ENCODE measurements around the gene RARG.
"Not testable (repeated sequence)": the region's sequence is repeated elsewhere in the genome, so short reads cannot be mapped to it uniquely, and the experiment has no call there.

Gene RARG

DNA sequence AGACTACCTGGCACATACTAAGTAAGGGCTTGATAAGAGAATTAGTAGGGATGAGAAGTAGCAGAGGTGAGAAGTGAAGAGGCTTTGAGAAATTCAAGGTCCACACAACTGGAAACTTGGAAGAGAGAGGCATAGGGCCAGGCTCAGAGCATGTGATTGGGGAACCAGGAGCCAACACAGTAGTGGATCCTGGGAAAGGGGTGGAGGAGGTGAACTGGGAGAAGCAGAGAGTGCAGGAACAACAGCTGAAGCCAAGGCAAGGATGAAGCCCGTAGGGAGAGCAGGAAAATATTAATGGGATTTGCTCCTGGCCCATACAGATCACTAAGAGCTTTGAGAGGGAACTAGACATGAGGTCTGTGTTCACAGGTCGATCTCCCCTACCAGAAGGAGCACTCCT is 23.6 kb downstream of the RARG start:
- no peak for DNase-seq (ENCODE audit: low spot score)

DNA sequence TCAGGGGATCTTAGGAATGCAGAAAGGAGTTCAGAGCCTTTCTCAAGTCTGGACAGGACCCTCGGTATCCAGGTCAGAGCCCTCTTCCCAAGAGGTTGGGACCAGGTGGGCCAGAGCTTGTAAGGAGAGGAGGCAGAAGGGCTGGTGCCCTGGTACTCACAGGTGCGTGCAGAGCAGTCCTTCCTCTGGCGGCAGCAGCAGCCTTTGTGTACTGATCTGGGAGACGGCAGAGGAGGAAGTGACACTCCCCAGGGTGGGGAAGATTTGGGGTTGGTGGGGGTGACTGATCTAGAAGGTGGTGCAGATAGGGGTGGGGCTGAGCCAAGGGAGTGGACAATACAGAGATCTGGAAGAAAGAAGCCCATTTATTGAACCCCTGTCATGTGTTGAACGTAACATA is 25.0 kb downstream of the RARG start, which contains the start of gene ITGB7:
ITGB7 (minus strand) TSS at position 210 of the 400 bp plus-strand sequence. CDS start 6,808 bp downstream, outside the sequence.
- DNase-seq (ENCODE audit: low spot score): no peak

DNA sequence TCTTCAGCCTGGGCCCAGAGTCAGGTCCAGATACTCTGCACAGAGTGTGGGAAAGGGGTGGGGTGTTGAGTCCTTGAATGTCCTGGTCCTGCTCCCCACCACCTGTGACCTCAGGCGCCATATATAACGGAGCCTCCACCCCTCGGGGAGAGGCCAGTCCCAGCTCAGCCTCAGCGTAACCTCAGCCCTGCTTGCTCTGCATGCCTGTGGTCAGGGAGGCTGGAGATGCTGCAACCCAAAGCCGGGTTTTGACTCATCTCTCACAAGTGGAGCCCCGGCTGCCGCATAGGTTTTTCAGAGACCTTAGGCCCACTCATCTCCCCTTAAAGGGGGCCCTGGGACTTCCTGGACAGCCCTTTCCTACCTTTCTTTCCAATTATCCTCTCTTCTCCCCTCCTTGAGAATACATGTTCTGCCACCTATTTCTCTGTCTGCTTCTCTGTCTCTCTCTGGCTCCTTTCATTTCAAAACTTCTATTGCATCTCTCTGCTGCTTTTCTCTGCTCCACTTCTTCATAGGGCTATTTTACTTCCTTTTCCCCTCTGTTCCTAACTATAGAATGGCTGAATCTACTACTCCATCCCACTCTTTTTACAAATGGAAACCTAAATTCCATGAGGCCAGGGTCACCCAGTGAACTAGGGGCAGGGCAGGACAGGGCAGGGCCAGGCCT is 26.1 kb downstream of the RARG start:
- no peak for DNase-seq (ENCODE audit: low spot score)

DNA sequence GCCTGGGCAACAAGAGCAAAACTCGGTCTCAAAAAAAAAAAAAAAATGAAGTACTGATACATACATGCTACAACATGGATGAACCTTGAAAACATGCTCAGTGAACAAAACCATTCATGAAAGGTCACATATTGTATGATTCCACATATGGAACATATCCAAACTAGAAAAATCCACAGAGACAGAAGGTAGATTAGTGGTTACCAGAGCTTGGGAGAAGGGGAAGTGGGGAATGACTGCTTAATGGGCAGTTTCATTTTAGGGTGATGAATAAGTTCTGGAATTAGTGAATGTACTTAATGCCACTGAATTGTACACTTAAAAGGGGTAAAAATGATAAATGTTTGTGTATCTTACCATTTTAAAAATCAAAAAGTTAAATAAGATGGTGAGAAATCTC is 27.7 kb downstream of the RARG start:
- DNase-seq (ENCODE audit: low spot score): no peak

DNA sequence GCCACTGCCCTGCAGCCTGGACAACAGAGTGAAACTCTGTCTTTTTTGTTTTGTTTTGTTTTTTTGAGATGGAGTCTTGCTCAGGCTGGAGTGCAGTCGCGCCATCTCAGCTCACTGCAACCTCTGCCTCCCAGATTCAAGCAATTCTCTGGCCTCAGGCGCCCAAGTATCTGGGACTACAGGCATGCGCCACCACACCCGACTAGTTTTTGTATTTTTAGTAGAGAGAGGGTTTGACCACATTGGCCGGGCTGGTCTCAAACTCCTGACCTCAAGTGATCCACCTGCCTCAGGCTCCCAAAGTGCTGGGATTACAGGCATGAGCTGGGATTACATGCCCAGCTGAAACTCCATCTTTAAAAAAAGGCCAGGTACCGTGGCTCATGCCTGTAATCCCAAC is 29.7 kb downstream of the RARG start:
- DNase-seq (ENCODE audit: low spot score): not testable (repeated sequence)

DNA sequence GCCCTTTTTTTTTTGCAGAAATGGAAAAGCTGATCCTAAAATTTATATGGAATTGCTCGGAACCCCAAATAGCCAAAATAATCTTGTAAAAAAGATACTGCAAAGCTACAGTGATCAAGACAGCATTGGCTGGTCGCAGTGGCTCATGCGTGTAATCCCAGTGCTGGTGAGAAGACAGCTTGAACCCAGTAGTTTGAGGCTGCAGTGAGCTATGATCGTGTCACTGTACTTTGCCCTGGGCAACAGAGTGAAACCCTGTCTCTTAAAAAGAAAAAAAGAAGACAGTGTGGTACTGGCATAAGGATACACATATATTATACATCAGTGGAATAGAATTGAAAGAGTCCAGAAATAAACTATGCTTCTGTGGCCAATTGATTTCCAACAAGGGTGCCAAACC is 30.4 kb downstream of the RARG start:
- DNase-seq (ENCODE audit: low spot score): no peak

DNA sequence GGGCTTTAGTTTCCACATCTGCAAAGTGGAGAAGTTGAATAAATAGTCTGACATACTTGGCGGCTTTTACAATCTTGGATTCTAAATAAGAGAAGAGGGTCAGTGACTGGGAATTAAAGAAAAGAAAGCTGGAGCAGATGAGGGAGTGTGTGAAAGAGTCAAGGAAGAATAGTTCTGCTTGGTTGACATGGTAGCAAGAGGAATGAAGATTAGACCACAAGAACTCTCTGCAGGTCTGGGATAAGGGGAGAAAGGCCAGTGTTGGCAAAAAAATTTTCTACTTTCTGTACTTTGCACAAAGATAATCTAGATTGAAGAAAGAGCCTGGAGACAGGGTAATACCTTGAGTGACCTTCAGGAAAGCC is 30.9 kb downstream of the RARG start:
- DNase-seq (ENCODE audit: low spot score): no peak

DNA sequence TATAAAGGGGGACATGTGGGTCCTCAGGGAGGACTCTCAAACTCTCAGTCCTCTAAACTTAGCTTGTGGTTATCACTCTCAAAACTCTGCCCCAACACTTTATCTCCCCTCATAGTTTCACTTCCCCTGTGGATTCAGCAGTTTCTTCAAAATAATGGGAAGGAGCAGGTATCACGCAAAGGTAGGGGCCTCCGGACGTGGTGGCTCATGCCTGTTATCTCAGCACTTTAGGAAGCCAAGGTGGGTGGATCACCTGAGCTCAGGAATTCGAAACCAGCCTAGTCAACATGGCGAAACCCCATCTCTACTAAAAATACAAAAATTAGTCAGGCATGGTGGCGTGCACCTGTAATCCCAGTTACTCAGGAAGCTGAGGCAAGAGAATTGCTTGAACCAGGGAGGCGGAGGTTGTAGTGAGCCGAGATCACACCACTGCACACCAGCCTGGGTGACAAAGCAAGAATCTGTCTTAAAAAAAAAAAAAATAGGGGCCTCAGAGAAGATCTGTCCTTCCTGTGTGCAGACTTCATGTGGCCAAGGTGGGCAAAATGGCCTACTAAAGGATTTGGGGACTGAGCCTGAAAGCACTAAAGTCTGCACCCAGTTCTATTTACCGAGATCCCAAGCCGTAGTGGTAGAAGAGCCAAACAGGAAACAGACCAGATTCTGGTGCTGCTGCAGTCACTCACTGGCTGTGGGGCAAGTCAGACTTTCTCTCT is 31.4 kb downstream of the RARG start:
- no peak for DNase-seq (ENCODE audit: low spot score)

DNA sequence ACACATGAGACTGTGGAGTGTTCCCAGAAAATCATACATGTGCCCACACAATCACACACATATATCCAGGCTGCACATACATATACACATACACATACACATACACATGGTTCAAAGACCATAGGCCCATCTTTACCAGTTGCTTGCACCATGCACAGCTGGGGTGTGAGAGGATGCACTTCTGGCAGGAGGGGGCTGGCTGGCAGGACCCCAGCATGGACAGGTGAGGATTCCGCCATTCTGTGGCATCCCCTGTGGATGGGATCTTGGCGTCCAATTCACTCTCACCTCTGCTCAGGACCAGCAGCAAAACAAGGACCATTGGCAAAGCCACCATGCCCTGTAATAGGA is 31.9 kb downstream of the RARG start:
- no peak for DNase-seq (ENCODE audit: low spot score)

DNA sequence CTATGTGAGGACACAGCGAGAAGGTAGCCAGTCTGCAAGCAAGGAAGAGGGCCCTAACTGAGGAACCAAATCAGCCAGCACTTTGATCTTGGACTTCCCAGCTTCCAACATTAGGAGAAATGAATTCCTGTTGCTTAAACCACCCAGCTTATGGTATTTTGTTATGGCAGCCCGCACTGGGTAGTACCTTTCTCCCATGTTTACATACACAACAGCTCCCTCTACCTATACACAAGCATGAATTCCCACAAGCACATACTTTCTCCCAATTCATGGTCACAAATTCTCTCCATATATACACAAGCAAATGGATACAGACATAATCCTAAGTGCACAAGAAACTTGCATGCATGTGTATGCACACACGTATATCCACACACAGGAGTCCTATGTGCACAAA is 32.3 kb downstream of the RARG start:
- DNase-seq (ENCODE audit: low spot score): no peak

DNA sequence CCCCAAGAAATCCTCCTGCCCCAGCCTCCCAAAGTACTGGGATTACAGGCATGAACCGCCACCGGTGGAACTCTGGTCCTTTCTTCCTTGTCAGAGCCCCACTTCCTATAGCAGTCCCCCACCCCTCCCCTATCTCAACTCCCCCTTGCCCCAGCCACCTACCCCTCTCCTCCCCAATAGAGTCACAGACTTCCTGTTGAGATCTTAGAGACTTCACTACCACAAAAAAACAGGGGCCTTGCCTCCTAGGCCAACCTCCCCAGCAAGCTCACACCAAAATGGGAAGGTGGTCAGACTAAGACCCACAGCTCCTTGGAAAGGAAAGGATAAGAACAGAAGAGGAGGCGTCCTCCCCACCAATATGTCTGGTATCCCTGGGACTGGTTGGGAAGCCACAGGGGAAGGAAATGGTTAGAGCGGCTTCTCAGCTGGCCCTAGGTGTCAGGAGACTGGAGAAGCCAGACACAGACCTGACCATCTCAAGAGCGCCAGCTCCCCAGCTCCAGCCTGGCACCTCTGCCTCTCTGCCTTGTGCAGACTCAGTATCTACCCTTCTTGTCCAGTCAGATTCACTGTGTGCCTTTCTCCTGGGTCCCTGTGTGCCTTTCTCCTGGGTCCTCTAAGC is 33.4 kb downstream of the RARG start:
- DNase-seq (ENCODE audit: low spot score): no peak

DNA sequence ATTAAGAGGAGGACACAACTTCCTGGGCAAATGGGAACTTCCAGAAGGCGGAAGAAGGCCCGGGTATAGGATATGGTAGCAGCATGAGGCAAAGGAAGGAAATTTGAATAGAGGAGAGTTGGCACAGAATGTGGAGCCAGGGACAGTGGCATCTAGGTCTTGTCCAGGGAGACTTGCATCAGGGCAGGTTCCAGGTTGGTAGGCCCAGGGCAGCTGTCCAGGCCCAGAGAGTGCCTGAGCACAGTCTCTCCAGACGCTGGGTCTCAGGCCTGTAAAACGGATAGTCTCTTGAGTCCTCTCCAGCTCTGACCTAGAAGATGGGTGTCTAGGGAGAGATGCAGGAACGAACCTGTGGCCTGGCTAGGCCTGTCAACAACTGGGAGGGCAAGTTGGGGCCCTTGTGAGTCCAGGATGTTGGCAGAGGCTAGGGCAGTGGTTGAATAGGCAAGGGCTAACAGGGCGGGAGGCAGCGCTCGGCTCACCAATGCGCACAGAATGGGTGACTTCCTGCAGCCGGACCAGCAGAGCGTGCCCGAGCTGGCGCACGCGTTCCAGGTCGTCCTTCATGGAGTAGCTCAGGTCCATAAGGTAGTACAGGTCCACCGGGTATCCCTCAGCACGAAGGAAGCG is 34.9 kb downstream of the RARG start:
- DNase-seq (ENCODE audit: low spot score): no peak

DNA sequence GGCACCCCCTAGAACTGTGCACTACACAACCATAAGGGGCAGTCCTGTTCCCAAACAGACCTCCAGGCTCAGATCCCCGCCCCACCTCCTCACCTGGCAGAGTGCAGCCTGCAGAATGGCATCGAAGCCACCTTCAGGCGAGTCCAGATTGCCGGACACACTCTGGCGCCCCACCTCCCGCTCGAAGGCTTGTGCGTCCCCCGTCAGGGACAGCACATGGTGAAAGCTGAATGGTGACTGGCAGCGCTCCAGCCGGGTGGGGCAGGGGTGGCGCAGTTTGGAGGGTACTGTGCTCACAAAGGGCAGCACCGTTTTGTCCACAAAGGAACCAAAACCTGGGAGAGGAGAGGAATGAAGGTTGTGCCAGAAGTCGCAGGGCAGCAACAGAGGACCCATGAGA is 35.5 kb downstream of the RARG start:
- no peak for DNase-seq (ENCODE audit: low spot score)

DNA sequence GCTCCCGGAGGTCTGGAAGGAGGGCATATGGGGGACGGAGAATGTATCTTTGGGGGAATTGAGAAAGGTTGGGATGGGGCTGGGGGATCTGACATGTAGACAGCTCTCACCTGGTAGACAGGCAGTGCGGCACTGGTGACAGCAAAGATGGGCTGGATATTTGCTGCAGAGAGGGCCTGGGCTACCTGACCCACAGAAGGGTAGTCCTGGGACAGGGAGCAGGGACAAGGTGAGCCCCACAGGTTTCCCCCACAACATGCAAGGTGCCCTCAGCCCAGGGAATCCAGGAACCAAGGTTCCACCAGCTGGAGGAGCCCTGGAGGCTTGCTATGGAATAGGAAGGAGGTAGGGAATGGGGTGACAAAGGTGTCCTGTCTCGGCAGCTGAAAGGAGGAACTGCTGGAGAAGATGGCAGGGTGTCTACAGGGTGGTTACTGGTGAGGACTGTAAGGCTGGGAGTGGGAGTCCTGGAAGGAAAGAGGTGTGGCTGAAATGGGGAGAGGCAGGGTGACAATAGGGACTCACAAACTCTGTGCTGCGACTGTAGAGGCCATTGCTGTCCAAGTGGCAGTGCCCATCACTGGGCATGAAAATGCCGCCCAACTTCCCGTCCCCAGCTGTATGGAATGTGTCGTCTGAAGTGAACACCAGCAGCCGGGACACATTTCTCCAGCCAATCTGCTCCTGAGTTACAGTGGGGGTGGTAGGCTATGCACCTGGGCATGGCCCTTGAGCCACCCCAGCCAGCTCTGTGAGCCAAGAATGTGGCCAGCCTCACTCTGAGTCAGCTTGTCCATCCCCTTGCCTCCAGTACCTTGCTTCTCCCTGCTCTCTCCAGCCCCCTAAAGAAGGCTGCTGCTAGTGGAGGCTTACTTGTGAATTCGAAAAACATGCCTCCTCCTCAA is 36.2 kb downstream of the RARG start:
- DNase-seq (ENCODE audit: low spot score): no peak

DNA sequence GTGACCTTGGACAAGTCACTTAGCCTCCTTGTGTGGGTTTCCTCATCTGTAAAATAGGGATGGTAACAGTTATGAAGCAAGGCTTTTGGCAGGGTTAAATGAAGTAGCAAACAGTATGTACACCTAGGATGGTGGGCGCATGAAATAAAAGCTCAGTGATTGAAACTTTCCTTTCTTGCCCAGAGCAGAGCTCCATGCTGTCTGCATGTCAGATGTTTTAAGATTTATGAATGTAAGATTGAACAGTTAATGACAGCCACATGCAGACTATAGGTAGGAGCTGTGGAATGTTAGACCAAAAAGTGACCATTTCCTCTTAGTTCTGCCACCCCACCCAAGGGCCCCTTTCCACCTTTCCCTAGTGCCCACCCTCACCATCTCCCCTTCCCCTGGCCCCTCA is 37.0 kb downstream of the RARG start:
- no peak for DNase-seq (ENCODE audit: low spot score)

DNA sequence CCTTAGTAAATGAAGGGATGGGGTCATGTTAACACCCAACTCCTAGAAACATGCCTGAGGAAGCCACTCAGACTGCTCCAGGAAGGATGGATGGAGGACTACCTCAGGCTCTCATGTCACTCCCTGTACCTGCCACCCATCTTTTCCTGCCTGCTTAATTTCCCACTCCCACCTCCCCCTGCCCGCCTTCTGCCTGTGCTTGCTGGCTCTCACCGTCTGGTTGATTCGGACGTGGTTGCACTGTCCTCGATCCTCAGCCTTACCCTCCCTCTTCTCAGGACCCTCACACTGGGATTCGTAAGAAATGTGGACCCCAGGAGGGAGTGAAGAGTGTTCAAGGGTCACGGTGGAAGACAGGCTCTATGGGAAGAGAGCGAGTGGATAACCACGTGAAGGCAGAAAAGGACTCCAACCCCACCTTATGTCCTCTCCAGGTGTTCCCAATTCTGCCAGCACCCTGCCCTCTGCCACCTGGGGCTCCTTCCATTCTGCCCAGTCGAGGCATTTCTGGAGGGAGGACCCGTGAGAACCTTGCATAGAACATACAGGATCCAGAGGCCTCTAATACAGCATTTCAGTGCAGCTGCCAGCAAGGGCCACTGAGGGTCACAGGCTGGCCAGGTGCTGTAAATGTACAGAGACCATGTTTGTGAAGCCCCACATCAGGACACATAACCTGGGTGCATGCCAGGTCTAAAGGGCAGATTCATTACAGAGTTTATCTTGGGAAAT is 37.9 kb downstream of the RARG start:
- no peak for DNase-seq (ENCODE audit: low spot score)

DNA sequence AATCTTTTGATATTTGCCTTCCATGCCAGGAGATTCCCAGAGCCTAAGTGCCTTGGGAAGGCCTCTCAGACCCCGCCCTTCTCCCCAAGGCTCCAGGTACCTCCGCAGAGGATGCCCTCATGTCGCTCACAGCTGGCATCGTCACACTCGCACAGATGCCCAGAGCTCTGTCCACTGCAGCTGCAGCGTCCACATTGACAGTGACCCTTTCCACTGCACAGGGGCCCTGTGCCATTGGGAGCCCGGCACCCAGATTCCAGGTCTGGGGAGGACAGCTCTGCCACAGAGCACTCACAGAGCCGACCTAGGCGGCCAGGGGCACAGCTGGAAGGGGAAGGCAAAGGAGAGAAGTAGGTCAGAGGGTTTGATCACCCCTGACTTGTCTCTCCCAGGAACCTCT is 39.0 kb downstream of the RARG start:
- no peak for DNase-seq (ENCODE audit: low spot score)

DNA sequence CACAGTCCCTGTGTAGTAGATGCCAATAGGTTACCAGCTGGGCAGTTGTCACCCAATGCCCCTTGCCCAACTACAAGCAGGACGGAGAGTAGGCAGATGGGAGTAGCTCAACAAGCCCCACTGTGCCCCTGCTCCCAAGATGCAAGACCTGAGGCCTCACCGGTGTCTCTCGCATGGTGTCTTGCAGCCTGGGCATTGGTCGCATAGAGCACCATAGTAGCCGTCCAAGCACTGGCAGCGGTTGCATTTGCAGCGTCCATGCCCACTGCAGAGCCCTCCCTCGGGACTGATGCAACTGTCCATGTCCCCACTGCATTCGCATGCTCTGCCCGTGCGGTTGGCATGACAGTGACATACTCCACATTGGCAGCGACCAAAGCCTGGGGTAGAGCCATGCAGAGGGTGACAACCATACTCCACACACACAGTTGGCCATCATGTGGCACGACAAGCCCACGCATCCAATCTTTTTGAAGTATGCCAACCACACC is 39.4 kb downstream of the RARG start:
- DNase-seq (ENCODE audit: low spot score): no peak

DNA sequence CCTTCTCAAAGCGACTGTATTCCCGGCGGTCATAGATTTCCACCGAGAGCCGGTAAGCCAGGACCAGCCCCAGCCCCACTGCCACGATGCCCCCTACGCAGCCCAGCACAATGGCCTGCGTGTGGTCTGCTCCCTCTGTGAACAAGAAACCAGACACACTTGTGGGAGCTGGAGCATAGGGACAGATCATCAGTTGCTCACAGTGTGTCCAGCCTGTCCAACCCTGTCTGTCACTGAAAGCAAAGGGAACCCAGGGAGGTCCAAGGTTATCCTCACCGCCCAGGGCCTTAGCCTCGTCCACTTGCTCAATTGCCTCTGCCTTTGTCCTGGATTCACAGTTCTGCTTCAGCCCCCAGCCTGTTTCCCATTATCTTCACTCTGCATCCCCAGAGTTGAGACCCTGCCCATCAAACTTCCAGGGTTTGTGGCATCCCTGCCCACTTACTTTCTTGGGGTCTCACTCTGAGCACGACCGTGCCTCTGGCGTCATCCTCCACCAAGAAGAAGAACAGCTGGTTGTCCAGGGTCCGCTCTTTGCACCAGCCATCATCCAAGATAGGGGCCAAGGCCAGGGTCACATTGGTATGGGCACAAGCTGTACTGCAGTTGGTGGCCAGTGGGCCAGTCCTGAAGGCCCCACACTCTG is 40.0 kb downstream of the RARG start:
- DNase-seq (ENCODE audit: low spot score): no peak

DNA sequence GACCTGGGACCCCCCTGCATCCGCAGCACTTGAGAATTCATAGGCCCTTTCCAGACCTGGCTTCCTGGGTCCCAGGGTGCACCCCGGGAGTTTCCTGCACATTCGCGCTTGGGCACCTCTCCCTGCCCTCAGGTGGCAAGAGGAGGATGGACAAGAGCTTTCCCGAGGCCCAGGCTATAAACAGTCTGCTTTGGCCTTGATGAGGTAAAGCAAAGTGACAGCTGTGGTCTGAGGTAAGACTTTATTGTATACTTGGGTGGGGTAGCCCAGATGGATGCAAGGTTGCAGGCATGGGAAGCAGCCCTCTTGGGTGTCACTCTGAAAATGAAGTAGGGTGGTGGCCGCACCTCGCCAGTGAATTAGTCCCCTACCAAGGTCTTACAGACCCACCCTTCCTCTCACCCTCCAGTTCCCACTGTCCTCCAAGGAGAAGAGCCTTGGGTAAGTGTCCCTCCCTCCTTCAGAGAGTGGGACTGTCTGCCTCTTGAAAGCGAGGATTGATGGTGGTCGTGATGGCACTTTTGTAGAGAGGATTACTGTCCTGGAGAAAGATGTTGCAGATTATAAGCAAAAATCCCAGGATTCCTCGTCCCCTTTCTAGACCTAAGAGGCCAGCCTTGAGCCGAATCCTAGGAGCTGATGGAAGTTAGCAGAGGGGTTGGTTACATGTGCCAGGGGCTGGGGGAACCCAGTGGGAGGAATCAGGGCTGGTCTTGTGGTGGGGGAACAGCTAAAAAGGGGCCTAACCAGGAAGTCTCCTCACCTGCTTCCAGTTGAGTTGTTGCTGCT is 40.7 kb downstream of the RARG start:
- DNase-seq (ENCODE audit: low spot score): no peak

All from cerebellar cortex (tissue), 1 donor.